ENCODE data around the gene ARHGDIB. TPM values are rescaled to one million over a fixed set of nuclear protein-coding genes. Genes with fewer than 3 reads are reported as not detected.

ARHGDIB gene
- total and polyA plus RNA-seq, 2 experiments from 2014 or later = 0.89 TPM; not detected in 1

- H3K4me3 ChIP-seq = no peak overlapping the region
- DNase-seq (ENCODE audit: low spot score) = no peak
- H3K9me2 ChIP-seq (ENCODE audit: insufficient read depth) = no peaks in the 10 kb centered on the region
- no peaks in the 10 kb centered on the region for H4K20me1 ChIP-seq (replicated peaks; ENCODE audit: insufficient read depth)
- H3K27me3 Mint-ChIP-seq (ENCODE audit: insufficient read depth, low read depth, poor library complexity) = no peaks in the 10 kb centered on the region
- ATAC-seq = no peak
- H3K36me3 Mint-ChIP-seq (ENCODE audit: low read depth) = no peaks in the 10 kb centered on the region
- no peak overlapping the region for H2AFZ ChIP-seq
- no peaks in the 10 kb centered on the region for H3F3A ChIP-seq (replicated peaks; ENCODE audit: low read depth)
- no peak for TF ChIP-seq JUNB (IDR thresholded peaks at IDR 0.05; ENCODE audit: unreplicated experiment)
- TF ChIP-seq, protein P1, sequence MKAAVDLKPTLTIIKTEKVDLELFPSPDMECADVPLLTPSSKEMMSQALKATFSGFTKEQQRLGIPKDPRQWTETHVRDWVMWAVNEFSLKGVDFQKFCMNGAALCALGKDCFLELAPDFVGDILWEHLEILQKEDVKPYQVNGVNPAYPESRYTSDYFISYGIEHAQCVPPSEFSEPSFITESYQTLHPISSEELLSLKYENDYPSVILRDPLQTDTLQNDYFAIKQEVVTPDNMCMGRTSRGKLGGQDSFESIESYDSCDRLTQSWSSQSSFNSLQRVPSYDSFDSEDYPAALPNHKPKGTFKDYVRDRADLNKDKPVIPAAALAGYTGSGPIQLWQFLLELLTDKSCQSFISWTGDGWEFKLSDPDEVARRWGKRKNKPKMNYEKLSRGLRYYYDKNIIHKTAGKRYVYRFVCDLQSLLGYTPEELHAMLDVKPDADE (IDR thresholded peaks at IDR 0.05) = no peak
- no peak for TF ChIP-seq STAT1 (IDR thresholded peaks at IDR 0.05; ENCODE audit: unreplicated experiment)
- TF ChIP-seq, protein P2, sequence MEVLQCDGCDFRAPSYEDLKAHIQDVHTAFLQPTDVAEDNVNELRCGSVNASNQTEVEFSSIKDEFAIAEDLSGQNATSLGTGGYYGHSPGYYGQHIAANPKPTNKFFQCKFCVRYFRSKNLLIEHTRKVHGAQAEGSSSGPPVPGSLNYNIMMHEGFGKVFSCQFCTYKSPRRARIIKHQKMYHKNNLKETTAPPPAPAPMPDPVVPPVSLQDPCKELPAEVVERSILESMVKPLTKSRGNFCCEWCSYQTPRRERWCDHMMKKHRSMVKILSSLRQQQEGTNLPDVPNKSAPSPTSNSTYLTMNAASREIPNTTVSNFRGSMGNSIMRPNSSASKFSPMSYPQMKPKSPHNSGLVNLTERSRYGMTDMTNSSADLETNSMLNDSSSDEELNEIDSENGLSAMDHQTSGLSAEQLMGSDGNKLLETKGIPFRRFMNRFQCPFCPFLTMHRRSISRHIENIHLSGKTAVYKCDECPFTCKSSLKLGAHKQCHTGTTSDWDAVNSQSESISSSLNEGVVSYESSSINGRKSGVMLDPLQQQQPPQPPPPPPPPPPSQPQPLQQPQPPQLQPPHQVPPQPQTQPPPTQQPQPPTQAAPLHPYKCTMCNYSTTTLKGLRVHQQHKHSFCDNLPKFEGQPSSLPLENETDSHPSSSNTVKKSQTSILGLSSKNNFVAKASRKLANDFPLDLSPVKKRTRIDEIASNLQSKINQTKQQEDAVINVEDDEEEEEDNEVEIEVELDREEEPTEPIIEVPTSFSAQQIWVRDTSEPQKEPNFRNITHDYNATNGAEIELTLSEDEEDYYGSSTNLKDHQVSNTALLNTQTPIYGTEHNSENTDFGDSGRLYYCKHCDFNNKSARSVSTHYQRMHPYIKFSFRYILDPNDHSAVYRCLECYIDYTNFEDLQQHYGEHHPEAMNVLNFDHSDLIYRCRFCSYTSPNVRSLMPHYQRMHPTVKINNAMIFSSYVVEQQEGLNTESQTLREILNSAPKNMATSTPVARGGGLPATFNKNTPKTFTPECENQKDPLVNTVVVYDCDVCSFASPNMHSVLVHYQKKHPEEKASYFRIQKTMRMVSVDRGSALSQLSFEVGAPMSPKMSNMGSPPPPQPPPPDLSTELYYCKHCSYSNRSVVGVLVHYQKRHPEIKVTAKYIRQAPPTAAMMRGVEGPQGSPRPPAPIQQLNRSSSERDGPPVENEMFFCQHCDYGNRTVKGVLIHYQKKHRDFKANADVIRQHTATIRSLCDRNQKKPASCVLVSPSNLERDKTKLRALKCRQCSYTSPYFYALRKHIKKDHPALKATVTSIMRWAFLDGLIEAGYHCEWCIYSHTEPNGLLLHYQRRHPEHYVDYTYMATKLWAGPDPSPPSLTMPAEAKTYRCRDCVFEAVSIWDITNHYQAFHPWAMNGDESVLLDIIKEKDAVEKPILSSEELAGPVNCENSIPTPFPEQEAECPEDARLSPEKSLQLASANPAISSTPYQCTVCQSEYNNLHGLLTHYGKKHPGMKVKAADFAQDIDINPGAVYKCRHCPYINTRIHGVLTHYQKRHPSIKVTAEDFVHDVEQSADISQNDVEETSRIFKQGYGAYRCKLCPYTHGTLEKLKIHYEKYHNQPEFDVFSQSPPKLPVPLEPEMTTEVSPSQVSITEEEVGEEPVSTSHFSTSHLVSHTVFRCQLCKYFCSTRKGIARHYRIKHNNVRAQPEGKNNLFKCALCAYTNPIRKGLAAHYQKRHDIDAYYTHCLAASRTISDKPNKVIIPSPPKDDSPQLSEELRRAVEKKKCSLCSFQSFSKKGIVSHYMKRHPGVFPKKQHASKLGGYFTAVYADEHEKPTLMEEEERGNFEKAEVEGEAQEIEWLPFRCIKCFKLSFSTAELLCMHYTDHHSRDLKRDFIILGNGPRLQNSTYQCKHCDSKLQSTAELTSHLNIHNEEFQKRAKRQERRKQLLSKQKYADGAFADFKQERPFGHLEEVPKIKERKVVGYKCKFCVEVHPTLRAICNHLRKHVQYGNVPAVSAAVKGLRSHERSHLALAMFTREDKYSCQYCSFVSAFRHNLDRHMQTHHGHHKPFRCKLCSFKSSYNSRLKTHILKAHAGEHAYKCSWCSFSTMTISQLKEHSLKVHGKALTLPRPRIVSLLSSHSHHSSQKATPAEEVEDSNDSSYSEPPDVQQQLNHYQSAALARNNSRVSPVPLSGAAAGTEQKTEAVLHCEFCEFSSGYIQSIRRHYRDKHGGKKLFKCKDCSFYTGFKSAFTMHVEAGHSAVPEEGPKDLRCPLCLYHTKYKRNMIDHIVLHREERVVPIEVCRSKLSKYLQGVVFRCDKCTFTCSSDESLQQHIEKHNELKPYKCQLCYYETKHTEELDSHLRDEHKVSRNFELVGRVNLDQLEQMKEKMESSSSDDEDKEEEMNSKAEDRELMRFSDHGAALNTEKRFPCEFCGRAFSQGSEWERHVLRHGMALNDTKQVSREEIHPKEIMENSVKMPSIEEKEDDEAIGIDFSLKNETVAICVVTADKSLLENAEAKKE (CRISPR knock-in tag; IDR thresholded peaks at IDR 0.05) = no peak
- no peak for TF ChIP-seq EZH2 (IDR thresholded peaks at IDR 0.05; ENCODE audit: low read depth, unreplicated experiment)
- no peak for TF ChIP-seq ZNF114 (CRISPR knock-in tag; IDR thresholded peaks at IDR 0.05)
- no peak for TF ChIP-seq REST (IDR thresholded peaks at IDR 0.05; ENCODE audit: unreplicated experiment)
- TF ChIP-seq POLR2AphosphoS5 (IDR thresholded peaks at IDR 0.05; ENCODE audit: low read depth) = no peak
- no peaks in the 10 kb centered on the region for H3K9me3 Mint-ChIP-seq
- no peak overlapping the region for H3K27ac ChIP-seq (ENCODE audit: low read depth)
- H3K4me1 Mint-ChIP-seq = peaks cover 11% of the 10 kb centered on the region; the same call in 2 of the 3 replicates
- H3K4me3 Mint-ChIP-seq = no peak overlapping the region
- H3K36me3 ChIP-seq (ENCODE audit: insufficient read depth) = no peaks in the 10 kb centered on the region
- no peak overlapping the region for H3K4me2 ChIP-seq
- H3K79me2 ChIP-seq (replicated peaks; ENCODE audit: insufficient read depth) = no peaks in the 10 kb centered on the region
- H3K27ac Mint-ChIP-seq = no peak overlapping the region
- peaks cover 5% of the 10 kb centered on the region; the same call in 1 of the 2 replicates for H3K4me1 ChIP-seq (ENCODE audit: insufficient read depth)
- H3K27me3 ChIP-seq (ENCODE audit: insufficient read depth) = no peaks in the 10 kb centered on the region
Measured at GRCh38 chr12:15000575-15000974, 39.2 kb upstream of the ARHGDIB start.
